Thymus (tissue), 11 donors: ENCODE measurements around the gene KLC1. TPM values are rescaled to one million over a fixed set of nuclear protein-coding genes. Genes with fewer than 3 reads are reported as not detected.

Source experiments
- DNase-seq, 9 donors: peaks; one replicate each; pipeline ENCODE4 v3.0.0-alpha.2; 2013; ENCODE audit warnings: low spot score in 9 of 9, low read depth in 6 of 9, missing footprints in 1 of 9
- H3K27ac ChIP-seq, 2 donors: one replicate each; pipeline ENCODE4 v1.5.1; 2013; ENCODE audit warnings: control low read depth in 1 of 2, low read depth in 1 of 2, low read length in 1 of 2, mild to moderate bottlenecking in 1 of 2, moderate library complexity in 1 of 2
- H3K27me3 ChIP-seq, 2 donors: one replicate each; pipeline ENCODE4 v1.5.1; 2013; ENCODE audit warnings: low read length in 1 of 2; ENCODE audit not compliant: control insufficient read depth in 2 of 2, insufficient read depth in 1 of 2
- H3K36me3 ChIP-seq, 2 donors: one replicate each; pipeline ENCODE4 v1.5.1; 2013; ENCODE audit warnings: low read length in 1 of 2, mild to moderate bottlenecking in 1 of 2, moderate library complexity in 1 of 2; ENCODE audit not compliant: control insufficient read depth in 2 of 2, insufficient read depth in 2 of 2
- H3K4me1 ChIP-seq, 2 donors: one replicate each; pipeline ENCODE4 v1.5.1; 2013; ENCODE audit warnings: low read length in 2 of 2; ENCODE audit not compliant: control insufficient read depth in 2 of 2, insufficient read depth in 2 of 2
- H3K4me3 ChIP-seq, 2 donors: one replicate each; pipeline ENCODE4 v1.5.1; 2013; ENCODE audit warnings: low read length in 2 of 2, control low read depth in 1 of 2, mild to moderate bottlenecking in 1 of 2
- H3K9me3 ChIP-seq, 2 donors: one replicate each; pipeline ENCODE4 v1.5.1; 2013; ENCODE audit warnings: low read length in 1 of 2, mild to moderate bottlenecking in 1 of 2; ENCODE audit not compliant: control insufficient read depth in 2 of 2, insufficient read depth in 1 of 2
- WGBS: extraction: QIAGEN DNeasy Blood & Tissue Kit; methylation state at CpG from one replicate; pipeline ENCODE4 v1.1.7; 2013; 5-methylcytosine and 5-hydroxymethylcytosine counted together
- polyA plus RNA-seq: library from polyadenylated mRNA; stranded (reverse); fragments of 200-250 nt; gene quantifications from one replicate; pipeline ENCODE4 v1.2.3, GENCODE V29; 2013
- total RNA-seq: library from RNA; stranded (reverse); fragments of 120-200 nt; gene quantifications from one replicate; pipeline ENCODE4 v1.2.4, GENCODE V29; 2013
- donor health status: healthy.

KLC1 gene
- total and polyA plus RNA-seq, 2 donors: 60.1 to 121 TPM

- Histone ChIP-seq H3K9me3 (no peaks in the 10 kb centered on the region), H3K4me1 (peaks cover 10 to 24% of the 10 kb centered on the region in 2 donors), H3K27ac (peak overlapping the region in 1 of 2 donors; percentile 23), H3K4me3 (no peak overlapping the region), H3K27me3 (no peaks in the 10 kb centered on the region), H3K36me3 (peaks cover 82 to 86% of the 10 kb centered on the region in 2 donors)
- DNase-seq: no peak
- WGBS: 76% methylated on average over 17 of the region's 17 CpGs
Observed at GRCh38 chr14:103696466-103697071, 67.6 kb downstream of the KLC1 start.

GRCh38 chr14:103697206-103697602, 68.2 kb downstream of the KLC1 start:
- Histone ChIP-seq H3K36me3 (peaks cover 83 to 86% of the 10 kb centered on the region in 2 donors), H3K9me3 (no peaks in the 10 kb centered on the region), H3K4me3 (no peak overlapping the region), H3K4me1 (peaks cover 10 to 24% of the 10 kb centered on the region in 2 donors), H3K27me3 (no peaks in the 10 kb centered on the region), H3K27ac (no peak overlapping the region)
- no peak for DNase-seq
- 91% methylated on average over 3 of the region's 3 CpGs for WGBS

GRCh38 chr14:103697603-103698379, 68.8 kb downstream of the KLC1 start:
- peaks cover 86 to 88% of the 10 kb centered on the region in 2 donors for H3K36me3 ChIP-seq
- DNase-seq: no peak
- no peak overlapping the region for H3K4me3 ChIP-seq
- H3K27me3 ChIP-seq: no peaks in the 10 kb centered on the region
- no peak overlapping the region for H3K27ac ChIP-seq
- 95% methylated on average over 14 of the region's 14 CpGs for WGBS
- H3K4me1 ChIP-seq: peaks cover 10 to 24% of the 10 kb centered on the region in 2 donors
- no peaks in the 10 kb centered on the region for H3K9me3 ChIP-seq

- peak overlapping the region in 1 of 2 donors; percentile 11 for H3K27ac ChIP-seq
- peak in 4 of 9 donors; percentile 33 to 65 (median 54) for DNase-seq
- H3K36me3 ChIP-seq: peaks cover 85 to 88% of the 10 kb centered on the region in 2 donors
- no peaks in the 10 kb centered on the region for H3K9me3 ChIP-seq
- WGBS: 84% methylated on average over 33 of the region's 33 CpGs
- H3K27me3 ChIP-seq: no peaks in the 10 kb centered on the region
- H3K4me1 ChIP-seq: peaks cover 10 to 24% of the 10 kb centered on the region in 2 donors
- no peak overlapping the region for H3K4me3 ChIP-seq
Observed at GRCh38 chr14:103698380-103699260, 69.6 kb downstream of the KLC1 start.

- Histone ChIP-seq H3K9me3 (no peaks in the 10 kb centered on the region), H3K27ac (no peak overlapping the region), H3K4me3 (no peak overlapping the region), H3K4me1 (peaks cover 10 to 24% of the 10 kb centered on the region in 2 donors), H3K36me3 (peaks cover 83 to 87% of the 10 kb centered on the region in 2 donors), H3K27me3 (no peaks in the 10 kb centered on the region)
- WGBS: 97% methylated on average over 17 of the region's 17 CpGs
- DNase-seq: no peak
Observed at GRCh38 chr14:103699261-103699661, 70.2 kb downstream of the KLC1 start.

- DNase-seq: no peak
- Histone ChIP-seq H3K36me3 (peaks cover 81 to 82% of the 10 kb centered on the region in 2 donors), H3K4me3 (no peak overlapping the region), H3K9me3 (no peaks in the 10 kb centered on the region), H3K27ac (no peak overlapping the region), H3K4me1 (peaks cover 10 to 24% of the 10 kb centered on the region in 2 donors), H3K27me3 (no peaks in the 10 kb centered on the region)
- WGBS: 97% methylated on average over 25 of the region's 25 CpGs
Observed at GRCh38 chr14:103699901-103700752, 71.1 kb downstream of the KLC1 start.

- DNase-seq: no peak
- H3K27me3 ChIP-seq: no peaks in the 10 kb centered on the region
- peaks cover 80 to 82% of the 10 kb centered on the region in 2 donors for H3K36me3 ChIP-seq
- peaks cover 10 to 20% of the 10 kb centered on the region in 2 donors for H3K4me1 ChIP-seq
- no peak overlapping the region for H3K4me3 ChIP-seq
- no peaks in the 10 kb centered on the region for H3K9me3 ChIP-seq
- 98% methylated on average over 21 of the region's 21 CpGs for WGBS
- H3K27ac ChIP-seq: no peak overlapping the region
Observed at GRCh38 chr14:103700753-103701490, 71.9 kb downstream of the KLC1 start.

GRCh38 chr14:103702095-103702494, 73.1 kb downstream of the KLC1 start:
- Histone ChIP-seq H3K27me3 (no peaks in the 10 kb centered on the region), H3K27ac (no peak overlapping the region), H3K36me3 (peaks cover 83 to 85% of the 10 kb centered on the region in 2 donors), H3K9me3 (no peaks in the 10 kb centered on the region), H3K4me1 (peaks cover 10 to 15% of the 10 kb centered on the region in 2 donors), H3K4me3 (no peak overlapping the region)
- DNase-seq: no peak
- over 99% methylated on average over 5 of the region's 5 CpGs for WGBS
